Loucy (cell line): ENCODE measurements around the gene ARHGAP35.

Experiments
- CTCF ChIP-seq: fragments of 200-600 bp; sonication (generic); conservative IDR thresholded peaks from 2 replicates; pipeline ENCODE4 v1.5.1; 2014; ENCODE audit warnings: mild to moderate bottlenecking, antibody characterized with exemption, low read length
- EZH2phosphoT487 ChIP-seq: fragments of 200-600 bp; IDR thresholded peaks from 2 replicates; pipeline ENCODE4 v1.6.1; 2018; ENCODE audit warnings: antibody characterized with exemption, mild to moderate bottlenecking, moderate library complexity, borderline replicate concordance

- TF ChIP-seq EZH2phosphoT487 (no peak), CTCF (no peak)
Observed at GRCh38 chr19:46866407-46867136, 5.8 kb downstream of the ARHGAP35 start.
